IMR-90 (cell line): ENCODE results near the gene KCNAB2. TPM values are rescaled to one million over a fixed set of nuclear protein-coding genes. Genes with fewer than 3 reads are reported as not detected.

Source experiments
- ATAC-seq: fragments of 200-7000 bp; cut with Tn5 transposase; 2 replicates; pipeline ENCODE4 v1.9.1; 2020; ENCODE audit warnings: low read depth, mild to moderate bottlenecking, moderate library complexity
- BruUV-seq: library from RNA; stranded (reverse); fragments of 400-500 nt; replicated peaks from 2 replicates; lab custom pipeline; 2021; lab: Mats Ljungman, UMichigan
- CTCF ChIA-PET: fragments of 300-600 bp; formaldehyde crosslinking; extraction: SDS; loops from one replicate; lab custom pipeline; 2021; ENCODE audit warnings: antibody characterized with exemption; lab: Yijun Ruan, JAX
- POLR2A ChIA-PET: fragments of 300-600 bp; sonication (Branson Sonifier 250); formaldehyde crosslinking; loops from one replicate; lab custom pipeline; 2022; ENCODE audit warnings: antibody characterized with exemption; ENCODE audit not compliant: unreplicated experiment; lab: Charles Lee
- DNase-seq: peaks from one replicate; pipeline ENCODE4 v3.0.0; 2013
- H2AFZ ChIP-seq: replicated peaks from 2 replicates; pipeline ENCODE3; 2013; ENCODE audit warnings: low read length, mild to moderate bottlenecking; ENCODE audit not compliant: poor library complexity
- H2AK5ac ChIP-seq: 2 replicates; pipeline ENCODE4 v1.6.1; 2013; ENCODE audit warnings: low read depth, low read length, inconsistent platforms
- H2AK9ac ChIP-seq: replicated peaks from 2 replicates; pipeline ENCODE3; 2013; ENCODE audit warnings: mild to moderate bottlenecking, low read depth, low read length, moderate library complexity; ENCODE audit not compliant: poor library complexity
- H2BK120ac ChIP-seq: 2 replicates; pipeline ENCODE4 v1.6.1; 2013; ENCODE audit warnings: low read depth, low read length, inconsistent platforms
- H2BK15ac ChIP-seq: 3 replicates; pipeline ENCODE4 v1.6.1; 2013; ENCODE audit warnings: low read depth, low read length, inconsistent platforms
- H2BK20ac ChIP-seq: 2 replicates; pipeline ENCODE4 v1.6.1; 2013; ENCODE audit warnings: low read depth, mild to moderate bottlenecking, inconsistent platforms, low read length, moderate library complexity
- H2BK5ac ChIP-seq: 2 replicates; pipeline ENCODE4 v1.6.1; 2013; ENCODE audit warnings: mild to moderate bottlenecking, low read depth, low read length, inconsistent platforms; ENCODE audit not compliant: poor library complexity, severe bottlenecking
- H3K14ac ChIP-seq: replicated peaks from 2 replicates; pipeline ENCODE4 v1.6.1; 2013; ENCODE audit warnings: low read depth, low read length, inconsistent platforms
- H3K18ac ChIP-seq: 2 replicates; pipeline ENCODE4 v1.6.1; 2013; ENCODE audit warnings: low read depth, low read length, control low read depth
- H3K23ac ChIP-seq: 2 replicates; pipeline ENCODE4 v1.6.1; 2013; ENCODE audit warnings: low read depth, low read length, inconsistent platforms
- H3K27ac ChIP-seq: 2 replicates; pipeline ENCODE4 v1.5.1; 2013; ENCODE audit warnings: mild to moderate bottlenecking, control low read depth, low read length; ENCODE audit not compliant: insufficient read depth
- H3K27me3 ChIP-seq: 2 replicates; pipeline ENCODE4 v1.6.1; 2013; ENCODE audit warnings: low read length; ENCODE audit not compliant: control insufficient read depth, insufficient read depth
- H3K36me3 ChIP-seq: 2 replicates; pipeline ENCODE4 v1.6.1; 2013; ENCODE audit warnings: low read length, mixed read lengths; ENCODE audit not compliant: control insufficient read depth, insufficient read depth
- H3K4ac ChIP-seq: 2 replicates; pipeline ENCODE4 v1.6.1; 2013; ENCODE audit warnings: low read depth, low read length, inconsistent platforms
- H3K4me1 ChIP-seq: 2 replicates; pipeline ENCODE4 v1.6.1; 2013; ENCODE audit warnings: low read length, mixed read lengths; ENCODE audit not compliant: control insufficient read depth, insufficient read depth
- H3K4me2 ChIP-seq: 2 replicates; pipeline ENCODE4 v1.6.1; 2013; ENCODE audit warnings: low read depth, mild to moderate bottlenecking, control low read depth, low read length, moderate library complexity
- H3K4me3 ChIP-seq: 2 replicates; pipeline ENCODE4 v1.5.1; 2013; ENCODE audit warnings: low read depth, mild to moderate bottlenecking, control low read depth, low read length, moderate library complexity; ENCODE audit not compliant: insufficient read depth
- H3K56ac ChIP-seq: 2 replicates; pipeline ENCODE4 v1.6.1; 2013; ENCODE audit warnings: low read length, inconsistent platforms; ENCODE audit not compliant: insufficient read depth; ENCODE audit errors: extremely low read depth
- H3K79me1 ChIP-seq, 2 experiments: 2 replicates each; pipeline ENCODE4 v1.6.1; 2013; ENCODE audit warnings: low read length in 2 of 2, inconsistent platforms in 1 of 2, low read depth in 1 of 2
- H3K9ac ChIP-seq: 2 replicates; pipeline ENCODE4 v1.6.1; 2013; ENCODE audit warnings: low read depth, low read length, control low read depth
- H3K9me1 ChIP-seq: 2 replicates; pipeline ENCODE4 v1.6.1; 2013; ENCODE audit warnings: low read length, inconsistent platforms; ENCODE audit not compliant: insufficient read depth
- H3K9me3 ChIP-seq: 2 replicates; pipeline ENCODE4 v1.6.1; 2013; ENCODE audit warnings: low read length; ENCODE audit not compliant: control insufficient read depth, insufficient read depth
- H4K20me1 ChIP-seq: 2 replicates; pipeline ENCODE4 v1.6.1; 2013; ENCODE audit warnings: low read length, inconsistent platforms; ENCODE audit not compliant: insufficient read depth
- H4K5ac ChIP-seq: 2 replicates; pipeline ENCODE4 v1.6.1; 2013; ENCODE audit warnings: mild to moderate bottlenecking, low read depth, low read length, control low read depth
- H4K8ac ChIP-seq, 2 experiments: 2 replicates each; pipeline ENCODE4 v1.6.1; 2013; ENCODE audit warnings: low read depth in 2 of 2, low read length in 2 of 2, control low read depth in 1 of 2, inconsistent platforms in 1 of 2
- H4K91ac ChIP-seq: 2 replicates; pipeline ENCODE4 v1.6.1; 2013; ENCODE audit warnings: low read depth, low read length, inconsistent platforms; ENCODE audit not compliant: insufficient read depth
- BHLHE40 ChIP-seq: fragments of 150-350 bp; IDR thresholded peaks from 2 replicates; pipeline ENCODE4 v1.6.1; 2016; ENCODE audit warnings: mild to moderate bottlenecking, low read depth, low read length
- FOS ChIP-seq: fragments of 150-350 bp; IDR thresholded peaks from 2 replicates; pipeline ENCODE4 v1.6.1; 2016; ENCODE audit warnings: low read depth, low read length
- WGBS, 2 experiments: methylation state at CpG; one replicate each; pipeline versions ENCODE4 v1.1.5 to v1.1.7; 2013; ENCODE audit warnings: missing lambda C conversion rate in 2 of 2; ENCODE audit not compliant: insufficient read length in 1 of 2; ENCODE audit errors: extremely low coverage in 2 of 2; 5-methylcytosine and 5-hydroxymethylcytosine counted together
- dilution Hi-C: fragments of 300-500 bp; cut with HindIII; formaldehyde crosslinking; loops from one replicate; pipeline ENCODE4 v1.14.3; 2018; ENCODE audit warnings: low sequenced_read_pairs; ENCODE audit not compliant: unreplicated experiment
- in situ Hi-C: fragments of 300-500 bp; cut with MboI; formaldehyde crosslinking; loops from 3 replicates; pipeline ENCODE4 v1.14.3; 2019; ENCODE audit warnings: low sequenced_read_pairs, inconsistent platforms, mixed read lengths
- intact Hi-C: fragments of 100-400 bp; cut with micrococcal nuclease; formaldehyde crosslinking; loops from 2 replicates; pipeline ENCODE4 v1.10.0; 2022
- polyA plus RNA-seq, 3 experiments: library from polyadenylated mRNA; depleted of rRNA; stranded (reverse); fragments of >200 nt; gene quantifications; 2 replicates each; pipeline ENCODE4 v1.2.3, GENCODE V29; 2012; ENCODE audit warnings: low replicate concordance in 1 of 3
- total RNA-seq: library from RNA; depleted of rRNA; stranded (reverse); fragments of >200 nt; gene quantifications from 2 replicates; pipeline ENCODE4 v1.2.3, GENCODE V29; 2012
- TF ChIP-seq, protein P1 (sequence below): conservative IDR thresholded peaks from 2 replicates; pipeline ENCODE4 v1.5.1; 2012; ENCODE audit warnings: mild to moderate bottlenecking, low read depth, low read length, improper control_type of control experiment

The KCNAB2 gene
- total and polyA plus RNA-seq, 2 of the 4 experiments (the other 2 are of a cell fraction): 1.3 to 4.2 TPM

DNA sequence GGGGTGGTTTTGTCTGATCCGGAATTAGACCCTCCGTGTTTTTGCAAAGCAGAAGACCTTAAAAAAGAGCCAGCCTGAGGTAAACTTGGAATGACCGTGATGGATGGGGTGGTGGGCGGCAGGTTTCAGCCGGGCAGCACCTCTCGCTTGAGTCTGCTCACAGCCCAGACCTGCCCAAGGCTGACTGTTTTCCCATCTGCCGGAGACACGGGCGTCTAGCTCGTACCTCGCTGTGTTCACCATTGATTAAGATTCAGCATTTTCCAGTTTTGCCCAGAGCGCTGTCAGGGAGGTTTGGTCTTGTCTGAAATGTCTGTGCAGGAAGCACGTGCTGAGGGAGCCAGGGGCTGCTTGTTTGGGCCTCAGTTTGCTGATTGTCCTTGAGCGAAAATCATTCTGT, 591 bp downstream of the KCNAB2 start:
- no TSS peak for BruUV-seq
- H3K23ac ChIP-seq: no peak overlapping the region
- 6% methylated on average over 6 of the region's 14 CpGs; no CpG with 5 or more reads in 1 of the 2 experiments for WGBS, 2 experiments
- dilution Hi-C loops (no loop called here), intact Hi-C loops (no loop called here), in situ Hi-C loops (no loop called here)
- H2AK9ac ChIP-seq: no peak overlapping the region
- no peak overlapping the region for H2BK5ac ChIP-seq
- TF ChIP-seq, protein P1, sequence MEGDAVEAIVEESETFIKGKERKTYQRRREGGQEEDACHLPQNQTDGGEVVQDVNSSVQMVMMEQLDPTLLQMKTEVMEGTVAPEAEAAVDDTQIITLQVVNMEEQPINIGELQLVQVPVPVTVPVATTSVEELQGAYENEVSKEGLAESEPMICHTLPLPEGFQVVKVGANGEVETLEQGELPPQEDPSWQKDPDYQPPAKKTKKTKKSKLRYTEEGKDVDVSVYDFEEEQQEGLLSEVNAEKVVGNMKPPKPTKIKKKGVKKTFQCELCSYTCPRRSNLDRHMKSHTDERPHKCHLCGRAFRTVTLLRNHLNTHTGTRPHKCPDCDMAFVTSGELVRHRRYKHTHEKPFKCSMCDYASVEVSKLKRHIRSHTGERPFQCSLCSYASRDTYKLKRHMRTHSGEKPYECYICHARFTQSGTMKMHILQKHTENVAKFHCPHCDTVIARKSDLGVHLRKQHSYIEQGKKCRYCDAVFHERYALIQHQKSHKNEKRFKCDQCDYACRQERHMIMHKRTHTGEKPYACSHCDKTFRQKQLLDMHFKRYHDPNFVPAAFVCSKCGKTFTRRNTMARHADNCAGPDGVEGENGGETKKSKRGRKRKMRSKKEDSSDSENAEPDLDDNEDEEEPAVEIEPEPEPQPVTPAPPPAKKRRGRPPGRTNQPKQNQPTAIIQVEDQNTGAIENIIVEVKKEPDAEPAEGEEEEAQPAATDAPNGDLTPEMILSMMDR: no peak
- TF ChIP-seq FOS: no peak
- TF ChIP-seq BHLHE40: no peak
- no peak overlapping the region for H3K56ac ChIP-seq
- DNase-seq: no peak
- no peaks in the 10 kb centered on the region for H3K36me3 ChIP-seq
- POLR2A ChIA-PET: no interaction called here
- no peak overlapping the region for H4K8ac ChIP-seq
- no peak for ATAC-seq
- no peak overlapping the region for H3K4me3 ChIP-seq
- H2BK15ac ChIP-seq: no peak overlapping the region
- no peak overlapping the region for H4K5ac ChIP-seq
- no peak overlapping the region for H2AFZ ChIP-seq
- H3K4me1 ChIP-seq: no peaks in the 10 kb centered on the region
- H3K27ac ChIP-seq: no peak overlapping the region
- H3K4me2 ChIP-seq: no peak overlapping the region
- no peak overlapping the region for H3K4ac ChIP-seq
- H2AK5ac ChIP-seq: no peak overlapping the region
- H3K9ac ChIP-seq: no peak overlapping the region
- H3K27me3 ChIP-seq: peaks cover 14% of the 10 kb centered on the region
- no peaks in the 10 kb centered on the region for H3K79me1 ChIP-seq
- H3K18ac ChIP-seq: no peak overlapping the region
- no peaks in the 10 kb centered on the region for H3K9me3 ChIP-seq
- no peaks in the 10 kb centered on the region for H4K20me1 ChIP-seq
- H2BK120ac ChIP-seq: no peak overlapping the region
- no peak overlapping the region for H3K14ac ChIP-seq
- no peak overlapping the region for H4K91ac ChIP-seq
- H2BK20ac ChIP-seq: no peak overlapping the region
- CTCF ChIA-PET: no interaction called here
- no peaks in the 10 kb centered on the region for H3K9me1 ChIP-seq
